Fibroblast of skin of right quadriceps (primary cell): ENCODE measurements around the gene ST8SIA5.
A peak's percentile ranks its signal among the peaks of the same experiment; 100 is the strongest.

Source experiments
- DNase-seq: peaks from one replicate; pipeline ENCODE4 v3.0.0-alpha.2; 2013

The ST8SIA5 gene

GRCh38 chr18:46738491-46738890, 18.4 kb downstream of the ST8SIA5 start:
- DNase-seq, result no peak

- DNase-seq, result no peak
These were observed 20.1 kb downstream of the ST8SIA5 start for GRCh38 chr18:46736736-46737135.

DNA sequence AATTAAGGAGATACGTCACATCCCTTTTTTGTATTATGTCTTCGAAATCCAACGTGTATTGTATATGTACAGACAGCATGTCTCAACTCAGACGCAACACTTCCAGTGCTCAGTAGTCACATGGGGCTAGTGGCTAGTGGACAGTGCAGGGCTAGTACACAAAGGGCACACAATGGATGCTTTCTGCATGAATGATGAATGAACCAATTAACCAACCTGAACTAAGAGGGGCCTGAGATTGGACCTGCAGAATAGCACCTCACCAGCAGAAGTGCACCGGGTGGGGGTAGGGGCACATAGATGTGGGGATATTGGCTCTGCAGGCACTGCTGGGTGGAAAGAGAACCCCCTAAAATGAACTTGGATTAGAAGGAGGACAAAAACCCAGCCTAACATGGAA, 20.7 kb downstream of the ST8SIA5 start:
- DNase-seq, result no peak

DNA sequence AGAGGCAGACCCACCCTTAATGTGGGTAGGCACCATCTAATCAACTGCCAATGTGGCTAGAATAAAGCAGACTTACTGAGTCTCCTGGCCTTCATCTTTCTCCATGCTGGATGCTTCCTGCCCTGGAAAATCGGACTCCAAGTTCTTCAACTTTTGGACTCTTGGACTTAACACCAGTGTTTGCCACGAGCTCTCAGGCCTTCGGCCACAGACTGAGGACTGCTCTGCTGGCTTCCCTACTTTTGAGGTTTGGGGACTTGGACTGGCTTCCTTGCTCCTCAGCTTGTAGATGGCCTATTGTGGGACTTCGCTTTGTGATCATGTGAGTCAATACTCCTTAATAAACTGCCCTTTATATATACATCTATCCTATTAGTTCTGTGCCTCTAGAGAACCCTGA, 21.9 kb downstream of the ST8SIA5 start:
- DNase-seq, result no peak

GRCh38 chr18:46733872-46734271, 23.0 kb downstream of the ST8SIA5 start:
- DNase-seq, result no peak

DNA sequence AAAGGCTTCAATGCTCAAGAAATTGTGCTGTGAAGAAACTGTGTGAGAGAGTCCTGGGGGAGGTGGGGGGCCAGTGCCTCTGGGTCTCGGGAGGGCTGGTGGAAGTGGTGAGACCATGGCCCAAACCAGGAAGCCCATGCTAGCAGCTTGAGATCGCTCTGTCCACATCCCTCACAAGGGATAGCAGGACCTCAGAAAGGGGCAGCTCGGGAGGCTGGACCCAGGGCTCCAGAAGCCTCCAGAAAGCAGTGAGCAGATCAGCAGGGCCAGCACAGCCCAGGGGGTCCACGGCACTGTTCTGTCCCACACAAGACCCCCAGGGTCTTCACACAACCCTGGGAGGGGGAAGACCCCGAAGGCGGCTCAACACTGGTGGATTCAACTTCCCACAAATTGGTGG, 24.1 kb downstream of the ST8SIA5 start:
- no peak for DNase-seq

- DNase-seq, result no peak
These were observed 24.7 kb downstream of the ST8SIA5 start for GRCh38 chr18:46732201-46732600.

GRCh38 chr18:46731316-46731715, 25.5 kb downstream of the ST8SIA5 start:
- DNase-seq, result no peak

GRCh38 chr18:46728219-46728930, 28.5 kb downstream of the ST8SIA5 start:
- no peak for DNase-seq

DNA sequence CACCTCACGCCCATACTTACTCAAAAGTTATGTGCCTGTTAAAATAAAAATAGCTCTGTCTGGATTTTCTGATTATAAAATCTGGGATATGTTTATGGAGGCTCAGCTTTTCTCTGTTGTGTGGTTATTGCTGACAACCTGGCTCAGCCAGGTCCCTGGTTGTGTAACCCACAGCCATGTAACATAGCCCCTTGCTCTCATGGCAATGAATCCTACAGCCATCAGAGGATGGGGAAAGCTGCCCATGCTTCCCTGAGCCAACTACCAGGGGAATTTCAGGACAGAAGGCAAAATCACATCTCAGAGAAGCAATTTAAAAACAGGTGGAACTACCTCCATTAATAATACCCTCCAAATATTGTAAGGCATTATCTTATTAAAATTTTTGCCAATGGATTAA, 29.7 kb downstream of the ST8SIA5 start:
- DNase-seq, result no peak

DNA sequence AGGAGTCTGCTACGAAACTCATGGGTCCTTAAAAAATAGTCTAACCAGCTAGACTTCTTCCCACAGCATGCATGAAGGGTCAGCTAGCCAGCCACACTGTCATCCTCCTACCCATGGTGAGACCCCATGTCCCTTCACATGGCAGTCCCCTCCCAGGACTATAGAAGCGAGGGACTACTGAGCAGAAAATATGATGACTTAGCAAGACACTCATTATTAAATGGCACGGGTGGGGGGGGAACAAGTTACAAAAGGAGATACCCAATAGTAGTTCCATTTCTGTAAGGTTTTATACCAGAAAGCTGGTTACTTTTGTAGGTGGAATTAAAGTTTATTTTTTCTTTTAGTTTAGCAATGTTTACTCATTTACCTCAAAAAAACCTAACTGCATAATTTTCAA, 31.5 kb downstream of the ST8SIA5 start:
- DNase-seq, result no peak

DNA sequence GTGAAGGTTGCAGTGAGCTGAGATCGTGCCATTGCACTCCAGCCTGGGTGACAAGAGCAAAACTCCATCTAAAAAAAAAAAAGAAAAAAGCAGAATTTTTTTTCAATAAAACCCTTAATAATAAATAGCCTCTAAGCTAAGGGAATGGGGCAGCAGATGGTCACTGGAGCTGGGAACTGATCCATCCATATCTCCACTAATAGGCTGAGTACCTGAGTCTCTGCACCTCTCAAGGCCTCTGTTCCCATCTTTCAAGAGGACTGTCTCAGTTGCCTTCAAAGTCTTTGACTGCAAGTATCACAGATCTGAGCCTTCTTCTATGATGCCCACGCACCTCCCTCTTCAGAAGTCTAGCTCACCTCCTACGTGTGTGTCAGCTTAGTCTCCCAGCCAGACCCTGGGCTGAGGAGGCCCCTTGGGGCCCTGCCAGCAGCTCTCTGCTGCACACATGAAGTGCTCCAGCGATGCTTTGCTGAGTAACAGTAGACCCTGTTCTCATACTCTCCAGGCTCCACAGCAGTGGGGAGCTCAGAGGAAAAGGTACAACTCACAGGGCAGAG, 32.9 kb downstream of the ST8SIA5 start:
- no peak for DNase-seq

DNA sequence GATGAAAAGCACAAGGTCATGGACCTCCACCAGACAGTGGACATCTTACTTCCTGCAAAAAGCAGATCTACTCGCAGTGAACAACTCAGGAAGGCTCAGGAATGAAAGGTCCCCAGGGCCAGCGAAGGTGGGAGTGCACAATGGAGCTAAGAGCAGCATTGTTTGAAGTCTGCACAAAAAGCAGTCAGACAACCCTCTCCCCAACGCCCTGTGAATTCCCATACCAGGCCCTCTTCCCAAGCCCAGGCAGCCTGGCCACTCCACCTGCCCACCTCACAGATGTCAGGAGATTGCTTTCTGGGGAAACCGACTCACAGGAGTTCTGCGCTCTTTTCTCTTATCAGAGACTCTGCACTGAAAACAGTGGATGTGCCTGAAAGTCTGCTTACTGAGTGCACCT, 34.8 kb downstream of the ST8SIA5 start:
- no peak for DNase-seq

GRCh38 chr18:46721331-46721730, 35.5 kb downstream of the ST8SIA5 start:
- DNase-seq, result no peak

GRCh38 chr18:46720521-46720920, 36.3 kb downstream of the ST8SIA5 start:
- DNase-seq, result no peak

DNA sequence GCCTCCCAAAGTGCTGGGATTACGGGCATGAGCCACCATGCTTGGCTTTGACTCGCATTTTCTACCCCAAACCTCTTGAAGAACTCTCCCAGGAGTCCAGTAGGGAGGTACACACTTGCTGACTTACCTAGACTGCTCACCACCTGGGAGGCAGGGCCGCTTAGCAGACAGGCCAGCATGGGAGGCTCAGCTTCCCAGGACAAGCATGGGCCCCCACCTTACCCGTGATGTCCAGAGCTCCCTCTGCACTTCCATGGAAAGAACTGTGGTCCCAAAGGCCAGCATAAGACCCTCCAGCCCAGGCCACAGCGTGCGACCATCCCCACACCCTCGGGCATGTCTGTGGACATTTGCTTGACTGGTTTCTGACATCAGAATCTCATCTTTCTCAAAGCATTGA, 36.8 kb downstream of the ST8SIA5 start:
- DNase-seq, result no peak

GRCh38 chr18:46719388-46719787, 37.5 kb downstream of the ST8SIA5 start:
- DNase-seq, result no peak

DNA sequence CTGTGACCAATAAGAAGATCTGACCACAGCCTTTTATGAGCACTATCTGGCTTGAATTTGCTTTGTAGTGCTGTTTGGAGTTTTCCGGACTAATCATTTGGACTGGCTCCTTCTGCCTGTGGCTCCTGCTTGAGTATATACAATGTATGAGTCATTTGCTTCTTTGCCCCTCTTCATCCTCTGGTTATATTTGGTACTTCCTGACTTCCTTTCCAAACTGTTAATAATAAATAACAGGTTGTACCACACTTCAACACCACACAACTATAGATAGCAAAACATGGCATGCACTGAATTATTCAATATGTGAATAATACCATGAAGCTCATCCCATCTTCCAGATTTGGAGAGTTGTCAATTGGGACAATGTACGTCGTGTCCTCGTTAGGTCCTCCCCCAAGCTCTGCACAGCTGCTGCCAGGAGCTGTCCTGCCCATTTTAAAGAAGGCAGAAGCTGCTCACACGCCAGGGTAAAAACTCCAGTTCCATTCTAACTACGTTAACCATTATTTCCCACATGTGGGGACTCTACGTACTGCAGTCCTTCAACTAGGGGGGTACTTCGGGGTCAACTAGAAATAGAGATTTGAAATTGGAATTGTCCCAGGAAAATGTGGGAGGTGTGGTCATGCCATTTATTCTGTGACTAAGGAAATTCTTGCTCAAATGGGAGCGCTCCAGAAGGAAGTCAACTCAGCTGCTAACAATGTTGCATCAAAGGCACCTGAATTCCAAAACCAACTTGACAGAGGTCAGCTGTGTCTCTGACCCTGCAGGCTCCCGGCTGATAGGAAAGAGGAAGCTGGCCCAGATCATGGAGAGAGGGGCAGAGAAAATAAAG, 38.1 kb downstream of the ST8SIA5 start:
- peak; percentile 55 for DNase-seq

DNA sequence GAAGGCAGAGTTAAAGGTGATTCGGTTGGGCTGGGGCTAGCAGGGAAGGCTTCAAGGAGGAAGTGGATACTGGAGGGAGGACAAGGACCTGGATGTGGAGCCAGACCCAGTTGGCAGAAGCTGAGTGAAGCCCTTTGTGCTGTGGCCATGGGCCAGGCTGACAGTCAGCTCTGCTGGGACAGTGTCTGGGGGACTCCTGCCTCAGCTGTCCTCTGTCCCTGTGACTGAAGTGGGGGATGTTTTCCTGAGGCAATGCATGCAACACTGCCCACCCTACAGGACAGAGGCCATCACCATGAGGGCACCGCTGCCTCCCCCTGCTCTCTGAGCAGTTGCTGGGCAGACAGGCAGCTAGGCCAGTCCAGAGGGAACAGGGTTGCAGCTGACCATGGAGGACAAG, 40.0 kb downstream of the ST8SIA5 start:
- no peak for DNase-seq

DNA sequence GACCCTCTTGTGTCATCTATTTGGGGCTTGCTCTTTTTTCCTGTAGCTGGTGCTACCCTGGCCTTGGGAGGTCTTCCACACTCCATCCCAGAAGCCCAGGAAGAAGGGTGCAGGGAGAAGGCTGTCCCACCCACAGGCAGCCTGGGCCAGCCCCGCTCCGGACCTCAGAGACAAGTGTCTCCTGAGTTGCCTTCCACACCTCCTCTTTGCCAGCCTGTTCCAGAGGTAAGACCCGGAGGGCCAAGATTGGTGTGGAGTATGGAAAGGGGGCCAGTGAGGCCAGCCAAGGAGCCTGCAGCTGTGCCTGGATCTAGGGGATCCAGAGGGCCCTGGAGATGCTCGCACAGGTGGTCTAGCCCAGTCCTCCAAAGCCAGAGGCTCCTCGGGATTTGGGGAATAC, 40.5 kb downstream of the ST8SIA5 start:
- no peak for DNase-seq

GRCh38 chr18:46715062-46715461, 41.8 kb downstream of the ST8SIA5 start:
- DNase-seq, result no peak

- peak; percentile 75 for DNase-seq
These were observed 44.4 kb downstream of the ST8SIA5 start for GRCh38 chr18:46712406-46712805.

DNA sequence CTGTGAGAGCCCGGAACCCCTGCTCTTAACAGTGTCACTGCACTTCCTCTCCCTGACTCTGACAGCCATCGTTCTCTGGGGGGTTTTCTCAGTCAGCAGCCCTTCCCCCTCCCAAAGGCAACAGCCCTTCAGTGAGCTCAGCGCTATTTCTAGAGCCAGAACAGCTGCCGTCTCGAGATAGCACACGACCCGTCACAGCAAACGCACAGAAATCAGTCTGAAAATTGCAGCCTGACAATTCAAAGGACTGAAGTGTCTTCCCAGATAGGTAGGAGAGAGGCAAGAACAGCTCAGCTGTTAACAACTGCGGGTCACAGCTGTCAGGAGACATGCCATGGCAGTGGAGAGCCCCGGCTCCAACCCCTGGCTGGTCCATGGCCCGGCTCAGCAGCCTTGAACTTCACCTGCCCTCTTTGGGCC, 45.4 kb downstream of the ST8SIA5 start:
- DNase-seq, result no peak

DNA sequence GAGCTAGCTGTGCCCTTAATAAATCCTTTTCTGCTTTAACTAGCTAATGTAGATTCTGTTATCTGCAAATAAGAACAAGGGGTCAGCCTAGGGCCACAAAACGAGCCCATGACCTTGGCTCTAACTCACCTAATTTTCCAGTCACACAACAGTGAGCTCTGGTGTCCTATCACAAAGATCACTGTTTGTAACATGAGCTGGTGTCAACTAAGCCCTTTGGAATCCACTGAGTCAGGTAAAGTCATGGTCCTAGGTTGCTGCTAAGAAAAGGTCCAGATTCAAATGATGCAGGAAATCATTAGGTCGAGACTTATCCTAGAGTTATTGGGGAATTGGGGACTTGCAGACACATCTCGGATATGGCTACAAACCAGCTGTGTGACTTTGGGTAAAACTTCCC, 49.9 kb downstream of the ST8SIA5 start:
- DNase-seq, result no peak
